A673 (cell line): ENCODE data around the gene RP2. TPM values are rescaled to one million over a fixed set of nuclear protein-coding genes. Genes with fewer than 3 reads are reported as not detected.

ENCODE experiments used
- BruUV-seq: library from RNA; stranded (reverse); fragments of 400-500 nt; replicated peaks from 2 replicates; lab custom pipeline; 2021; lab: Mats Ljungman, UMichigan
- CTCF ChIA-PET: fragments of 300-600 bp; sonication (Branson Sonifier 250); formaldehyde crosslinking; loops from one replicate; lab custom pipeline; 2022; ENCODE audit warnings: antibody characterized with exemption; lab: Charles Lee
- POLR2A ChIA-PET: fragments of 300-600 bp; sonication (Branson Sonifier 250); formaldehyde crosslinking; loops from one replicate; lab custom pipeline; 2022; ENCODE audit warnings: antibody characterized with exemption; ENCODE audit not compliant: low non-redundant PET; lab: Charles Lee
- DNase-seq: peaks from one replicate; pipeline ENCODE4 v3.0.0-alpha.2; 2015; ENCODE audit warnings: low spot score
- H3K27ac ChIP-seq: fragments of 200-600 bp; sonication (generic); 2 replicates; pipeline ENCODE4 v1.5.1; 2016; ENCODE audit warnings: mixed run types, low read depth, mild to moderate bottlenecking, mixed read lengths, antibody characterized with exemption, low read length; ENCODE audit not compliant: poor library complexity, severe bottlenecking
- H3K27me3 ChIP-seq: fragments of 200-600 bp; sonication (generic); replicated peaks from 2 replicates; pipeline ENCODE4 v1.6.1; 2017; ENCODE audit warnings: mixed run types, low read depth, mild to moderate bottlenecking, mixed read lengths, antibody characterized with exemption, low read length; ENCODE audit not compliant: insufficient read depth, poor library complexity
- H3K36me3 ChIP-seq: fragments of 200-600 bp; sonication (generic); 2 replicates; pipeline ENCODE4 v1.6.1; 2016; ENCODE audit warnings: mixed run types, mild to moderate bottlenecking, mixed read lengths, antibody characterized with exemption, low read length; ENCODE audit not compliant: insufficient read depth, poor library complexity, severe bottlenecking
- H3K4me1 ChIP-seq: fragments of 200-600 bp; sonication (generic); 2 replicates; pipeline ENCODE4 v1.6.1; 2017; ENCODE audit warnings: mixed run types, mild to moderate bottlenecking, mixed read lengths, antibody characterized with exemption, low read length; ENCODE audit not compliant: insufficient read depth, poor library complexity, severe bottlenecking
- H3K4me3 ChIP-seq: fragments of 200-600 bp; sonication (generic); 2 replicates; pipeline ENCODE4 v1.5.1; 2016; ENCODE audit warnings: low read depth, mixed run types, mild to moderate bottlenecking, mixed read lengths, low read length; ENCODE audit not compliant: poor library complexity, severe bottlenecking
- H3K9me3 ChIP-seq: fragments of 200-600 bp; sonication (generic); 2 replicates; pipeline ENCODE4 v1.6.1; 2016; ENCODE audit warnings: mixed run types, low read depth, mild to moderate bottlenecking, mixed read lengths, antibody characterized with exemption, low read length; ENCODE audit not compliant: poor library complexity, severe bottlenecking
- CTCF ChIP-seq: fragments of 300-800, 200-600 bp; sonication (generic); conservative IDR thresholded peaks from 2 replicates; pipeline ENCODE4 v1.5.1; 2017; ENCODE audit warnings: low read depth, mild to moderate bottlenecking, antibody characterized with exemption, low read length, moderate library complexity, mixed read lengths
- EZH2 ChIP-seq: fragments of 200-600 bp; sonication (generic); IDR thresholded peaks from 2 replicates; pipeline ENCODE4 v1.6.1; 2017; ENCODE audit warnings: borderline replicate concordance, low read depth, mild to moderate bottlenecking, mixed read lengths, antibody characterized with exemption, low read length; ENCODE audit not compliant: poor library complexity, severe bottlenecking
- intact Hi-C: fragments of 100-400 bp; cut with micrococcal nuclease; formaldehyde crosslinking; loops from one replicate; pipeline ENCODE4 v1.10.0; 2022; ENCODE audit not compliant: unreplicated experiment
- total RNA-seq: library from RNA; stranded (reverse); gene quantifications from 2 replicates; pipeline ENCODE4 v1.2.3, GENCODE V29; 2021

RP2 gene
- total RNA-seq, 1 experiment from 2014 or later = 24.7 TPM

GRCh38 chrX:46912098-46912602 is 75.3 kb downstream of the RP2 start, which contains the start of gene JADE3:
Gene JADE3, plus strand, starts transcription at chrX:46912421. Its CDS starts 72,474 bp downstream, at chrX:46984895.
- peak; percentile 84 for DNase-seq
- peaks cover 5% of the 10 kb centered on the region for H3K4me1 ChIP-seq
- H3K4me3 ChIP-seq = peak within 1 kb of the TSS; percentile 78
- no peaks in the 10 kb centered on the region for H3K27me3 ChIP-seq
- ChIA-PET CTCF (interaction anchor here (0.8 to 1.1 kb wide), 2 partner anchors 30 to 121 kb away, joined by 3 to 4 read pairs; no protein-coding TSS in a partner anchor), POLR2A (no interaction called here)
- no peak for TF ChIP-seq CTCF
- no peak for TF ChIP-seq EZH2
- intact Hi-C loops = no loop called here
- H3K36me3 ChIP-seq = no peaks in the 10 kb centered on the region
- peak within 1 kb of the TSS; percentile 85 for H3K27ac ChIP-seq
- no TSS peak for BruUV-seq
- no peaks in the 10 kb centered on the region for H3K9me3 ChIP-seq

GRCh38 chrX:46912603-46913491 is 76.0 kb downstream of the RP2 start:
- peaks cover 5% of the 10 kb centered on the region for H3K4me1 ChIP-seq
- TF ChIP-seq CTCF = peak; percentile 46
- TF ChIP-seq EZH2 = no peak
- POLR2A ChIA-PET = no interaction called here
- peak overlapping the region; percentile 78 for H3K4me3 ChIP-seq
- no peaks in the 10 kb centered on the region for H3K9me3 ChIP-seq
- no TSS peak for BruUV-seq
- H3K27me3 ChIP-seq = no peaks in the 10 kb centered on the region
- CTCF ChIA-PET = interaction anchor here (1.0 to 1.1 kb wide), 2 partner anchors 8 to 31 kb away, joined by 3 read pairs; no protein-coding TSS in a partner anchor
- intact Hi-C loops = no loop called here
- H3K36me3 ChIP-seq = no peaks in the 10 kb centered on the region
- peak; percentile 47 for DNase-seq
- peak overlapping the region; percentile 85 for H3K27ac ChIP-seq

DNA sequence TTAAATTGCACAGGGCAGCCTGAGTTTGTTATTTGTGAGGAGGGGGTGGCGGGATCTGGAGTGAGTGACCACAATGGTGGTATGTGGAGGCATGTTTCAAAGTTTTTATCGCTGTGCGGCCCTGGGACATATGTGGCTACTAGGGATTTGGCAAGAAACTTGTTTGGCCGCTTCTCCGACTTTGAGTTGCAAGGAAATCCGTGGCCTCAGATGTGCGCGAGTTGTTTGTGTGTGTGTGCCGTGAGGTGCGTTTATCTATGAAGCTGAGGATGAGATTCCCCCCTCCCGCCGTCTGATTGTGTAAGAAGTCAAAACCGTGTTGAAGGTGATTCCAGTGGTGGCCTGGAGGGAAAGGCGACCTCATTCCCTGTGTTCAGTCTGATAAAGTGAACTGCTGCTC is 76.8 kb downstream of the RP2 start:
- Histone ChIP-seq H3K4me3 (peak overlapping the region; percentile 78), H3K9me3 (no peaks in the 10 kb centered on the region), H3K27me3 (no peaks in the 10 kb centered on the region), H3K27ac (peak overlapping the region; percentile 85), H3K4me1 (peaks cover 5% of the 10 kb centered on the region), H3K36me3 (no peaks in the 10 kb centered on the region)
- DNase-seq = peak; percentile 25
- TF ChIP-seq CTCF = no peak
- TF ChIP-seq EZH2 = no peak
- ChIA-PET CTCF (interaction anchor here (1.0 kb wide), 1 partner anchor 9 kb away, joined by 3 read pairs; no protein-coding TSS in a partner anchor), POLR2A (no interaction called here)
- TSS peak; percentile 44 for BruUV-seq
- intact Hi-C loops = no loop called here
